IMR-90 (cell line): Measurements from ENCODE around the gene TSTD2.

Experiments
- BHLHE40 ChIP-seq: fragments of 150-350 bp; IDR thresholded peaks from 2 replicates; pipeline ENCODE4 v1.6.1; 2016; ENCODE audit warnings: mild to moderate bottlenecking, low read depth, low read length
- CEBPB ChIP-seq: IDR thresholded peaks from 2 replicates; pipeline ENCODE4 v1.6.1; 2012; ENCODE audit warnings: low read depth, low read length, improper control_type of control experiment
- FOS ChIP-seq: fragments of 150-350 bp; IDR thresholded peaks from 2 replicates; pipeline ENCODE4 v1.6.1; 2016; ENCODE audit warnings: low read depth, low read length
- MAZ ChIP-seq: IDR thresholded peaks from 2 replicates; pipeline ENCODE4 v1.6.1; 2012; ENCODE audit warnings: low read depth, mild to moderate bottlenecking, low read length, improper control_type of control experiment, moderate library complexity, borderline replicate concordance
- MXI1 ChIP-seq: IDR thresholded peaks from 2 replicates; pipeline ENCODE4 v1.6.1; 2012; ENCODE audit warnings: low read depth, mild to moderate bottlenecking, low read length, moderate library complexity, borderline replicate concordance
- NFE2L2 ChIP-seq: fragments of 150-350 bp; IDR thresholded peaks from 2 replicates; pipeline ENCODE4 v1.6.1; 2016; ENCODE audit warnings: low read depth, mild to moderate bottlenecking, low read length
- POLR2A ChIP-seq: IDR thresholded peaks from 2 replicates; pipeline ENCODE4 v1.6.1; 2012; ENCODE audit warnings: mild to moderate bottlenecking, low read depth, low read length
- RAD21 ChIP-seq: IDR thresholded peaks from 2 replicates; pipeline ENCODE4 v1.6.1; 2012; ENCODE audit warnings: low read length, improper control_type of control experiment
- RCOR1 ChIP-seq: IDR thresholded peaks from 2 replicates; pipeline ENCODE4 v1.6.1; 2012; ENCODE audit warnings: mild to moderate bottlenecking, low read length, improper control_type of control experiment; ENCODE audit not compliant: insufficient replicate concordance
- RFX5 ChIP-seq: IDR thresholded peaks from 2 replicates; pipeline ENCODE4 v1.8.0; 2012; ENCODE audit warnings: low read depth, mild to moderate bottlenecking, low read length, moderate library complexity
- SMC3 ChIP-seq: fragments of 150-350 bp; IDR thresholded peaks from 2 replicates; pipeline ENCODE4 v1.6.1; 2016; ENCODE audit warnings: low read depth, mild to moderate bottlenecking, antibody characterized with exemption, low read length, moderate library complexity
- USF2 ChIP-seq: fragments of 150-350 bp; IDR thresholded peaks from 2 replicates; pipeline ENCODE4 v1.6.1; 2017; ENCODE audit warnings: mild to moderate bottlenecking, antibody characterized with exemption, low read length, low read depth
- TF ChIP-seq, protein P1 (sequence below): conservative IDR thresholded peaks from 2 replicates; pipeline ENCODE4 v1.5.1; 2012; ENCODE audit warnings: mild to moderate bottlenecking, low read depth, low read length, improper control_type of control experiment
- TF ChIP-seq, protein P2 (sequence below): fragments of 150-350 bp; IDR thresholded peaks from 2 replicates; pipeline ENCODE4 v1.6.1; 2016; ENCODE audit warnings: low read depth, mild to moderate bottlenecking, low read length, moderate library complexity, borderline replicate concordance

- TF ChIP-seq, protein P1, sequence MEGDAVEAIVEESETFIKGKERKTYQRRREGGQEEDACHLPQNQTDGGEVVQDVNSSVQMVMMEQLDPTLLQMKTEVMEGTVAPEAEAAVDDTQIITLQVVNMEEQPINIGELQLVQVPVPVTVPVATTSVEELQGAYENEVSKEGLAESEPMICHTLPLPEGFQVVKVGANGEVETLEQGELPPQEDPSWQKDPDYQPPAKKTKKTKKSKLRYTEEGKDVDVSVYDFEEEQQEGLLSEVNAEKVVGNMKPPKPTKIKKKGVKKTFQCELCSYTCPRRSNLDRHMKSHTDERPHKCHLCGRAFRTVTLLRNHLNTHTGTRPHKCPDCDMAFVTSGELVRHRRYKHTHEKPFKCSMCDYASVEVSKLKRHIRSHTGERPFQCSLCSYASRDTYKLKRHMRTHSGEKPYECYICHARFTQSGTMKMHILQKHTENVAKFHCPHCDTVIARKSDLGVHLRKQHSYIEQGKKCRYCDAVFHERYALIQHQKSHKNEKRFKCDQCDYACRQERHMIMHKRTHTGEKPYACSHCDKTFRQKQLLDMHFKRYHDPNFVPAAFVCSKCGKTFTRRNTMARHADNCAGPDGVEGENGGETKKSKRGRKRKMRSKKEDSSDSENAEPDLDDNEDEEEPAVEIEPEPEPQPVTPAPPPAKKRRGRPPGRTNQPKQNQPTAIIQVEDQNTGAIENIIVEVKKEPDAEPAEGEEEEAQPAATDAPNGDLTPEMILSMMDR, result no peak
- TF ChIP-seq POLR2A (no peak), RCOR1 (no peak), MAZ (no peak), SMC3 (no peak), FOS (no peak), RAD21 (no peak), NFE2L2 (no peak), MXI1 (no peak), USF2 (no peak), RFX5 (no peak), CEBPB (no peak), BHLHE40 (no peak)
- TF ChIP-seq, protein P2, sequence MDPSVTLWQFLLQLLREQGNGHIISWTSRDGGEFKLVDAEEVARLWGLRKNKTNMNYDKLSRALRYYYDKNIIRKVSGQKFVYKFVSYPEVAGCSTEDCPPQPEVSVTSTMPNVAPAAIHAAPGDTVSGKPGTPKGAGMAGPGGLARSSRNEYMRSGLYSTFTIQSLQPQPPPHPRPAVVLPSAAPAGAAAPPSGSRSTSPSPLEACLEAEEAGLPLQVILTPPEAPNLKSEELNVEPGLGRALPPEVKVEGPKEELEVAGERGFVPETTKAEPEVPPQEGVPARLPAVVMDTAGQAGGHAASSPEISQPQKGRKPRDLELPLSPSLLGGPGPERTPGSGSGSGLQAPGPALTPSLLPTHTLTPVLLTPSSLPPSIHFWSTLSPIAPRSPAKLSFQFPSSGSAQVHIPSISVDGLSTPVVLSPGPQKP, result no peak
These were observed 27.2 kb upstream of the TSTD2 start for GRCh38 chr9:97660340-97660739.
